AG04449 (cell line): ENCODE measurements around the gene OBP2A.

ENCODE experiments used
- CTCF ChIA-PET: fragments of 350-600 bp; formaldehyde crosslinking; extraction: SDS; loops from one replicate; lab custom pipeline; 2021; ENCODE audit warnings: antibody characterized with exemption; lab: Yijun Ruan, JAX
- POLR2A ChIA-PET: fragments of 400-600, 350-600 bp; formaldehyde crosslinking; extraction: SDS; loops from one replicate; lab custom pipeline; 2020; ENCODE audit warnings: antibody characterized with exemption, inconsistent platforms; lab: Yijun Ruan, JAX
- DNase-seq: peaks from one replicate; pipeline ENCODE4 v3.0.0-alpha.2; 2010; ENCODE audit warnings: low read depth, low spot score
- H3K4me3 ChIP-seq: 2 replicates; pipeline ENCODE4 v1.5.1; 2011; ENCODE audit warnings: low read depth, mild to moderate bottlenecking, control low read depth, low read length
- TF ChIP-seq, protein P1 (sequence below): IDR thresholded peaks from one replicate; pipeline ENCODE4 v1.5.1; 2011; ENCODE audit warnings: mild to moderate bottlenecking, moderate library complexity, low read length, control low read depth, inconsistent platforms; ENCODE audit not compliant: insufficient read depth; ENCODE audit errors: missing control alignments

The OBP2A gene

DNA sequence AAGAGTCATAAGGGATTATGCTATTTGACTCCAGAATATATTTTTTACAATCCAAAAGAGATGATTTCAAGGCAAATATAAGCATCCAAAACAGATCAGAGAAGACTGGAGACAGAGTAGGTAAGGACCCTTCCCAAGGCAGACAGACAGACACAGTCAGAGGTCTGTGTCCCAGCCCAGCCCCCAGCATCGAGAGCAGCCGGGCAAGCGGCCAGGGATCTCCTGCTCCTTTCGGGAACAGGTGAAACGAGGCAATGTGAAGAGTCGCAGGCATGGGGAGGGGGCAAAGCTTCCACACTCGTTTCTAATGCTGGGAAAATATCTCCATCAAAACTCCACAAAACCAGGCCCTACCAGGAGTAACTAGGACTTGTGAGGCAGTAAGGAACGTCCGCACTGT is 21.4 kb downstream of the OBP2A start:
- DNase-seq: no peak
- POLR2A ChIA-PET: no interaction called here
- TF ChIP-seq, protein P1, sequence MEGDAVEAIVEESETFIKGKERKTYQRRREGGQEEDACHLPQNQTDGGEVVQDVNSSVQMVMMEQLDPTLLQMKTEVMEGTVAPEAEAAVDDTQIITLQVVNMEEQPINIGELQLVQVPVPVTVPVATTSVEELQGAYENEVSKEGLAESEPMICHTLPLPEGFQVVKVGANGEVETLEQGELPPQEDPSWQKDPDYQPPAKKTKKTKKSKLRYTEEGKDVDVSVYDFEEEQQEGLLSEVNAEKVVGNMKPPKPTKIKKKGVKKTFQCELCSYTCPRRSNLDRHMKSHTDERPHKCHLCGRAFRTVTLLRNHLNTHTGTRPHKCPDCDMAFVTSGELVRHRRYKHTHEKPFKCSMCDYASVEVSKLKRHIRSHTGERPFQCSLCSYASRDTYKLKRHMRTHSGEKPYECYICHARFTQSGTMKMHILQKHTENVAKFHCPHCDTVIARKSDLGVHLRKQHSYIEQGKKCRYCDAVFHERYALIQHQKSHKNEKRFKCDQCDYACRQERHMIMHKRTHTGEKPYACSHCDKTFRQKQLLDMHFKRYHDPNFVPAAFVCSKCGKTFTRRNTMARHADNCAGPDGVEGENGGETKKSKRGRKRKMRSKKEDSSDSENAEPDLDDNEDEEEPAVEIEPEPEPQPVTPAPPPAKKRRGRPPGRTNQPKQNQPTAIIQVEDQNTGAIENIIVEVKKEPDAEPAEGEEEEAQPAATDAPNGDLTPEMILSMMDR: no peak
- CTCF ChIA-PET: interaction anchor here (1.5 to 1.7 kb wide), 2 partner anchors 10 to 36 kb away, joined by 3 read pairs; no protein-coding TSS in a partner anchor
- no peak overlapping the region for H3K4me3 ChIP-seq

DNA sequence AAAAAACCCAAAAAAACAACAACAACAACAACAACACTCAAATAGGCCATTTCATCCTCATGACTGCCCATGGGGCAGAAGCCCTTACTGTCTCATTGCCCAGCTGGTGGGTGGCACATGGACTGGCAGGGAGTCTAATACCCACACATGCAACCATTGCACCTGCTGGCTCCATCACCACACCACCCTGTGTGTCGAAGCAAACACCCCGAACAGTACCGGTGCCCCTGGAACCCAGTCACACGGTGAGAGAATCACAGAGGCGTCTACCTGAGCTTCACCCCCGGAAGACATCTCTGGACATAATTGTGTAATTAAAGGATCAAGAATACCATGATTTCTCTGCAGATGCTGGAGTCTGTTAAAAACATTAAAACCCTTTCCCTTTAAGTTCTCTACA is 22.1 kb downstream of the OBP2A start:
- TF ChIP-seq, protein P1: no peak
- ChIA-PET POLR2A (no interaction called here), CTCF (interaction anchor here (1.5 kb wide), 1 partner anchor 36 kb away, joined by 3 read pairs; no protein-coding TSS in a partner anchor)
- H3K4me3 ChIP-seq: no peak overlapping the region
- no peak for DNase-seq

DNA sequence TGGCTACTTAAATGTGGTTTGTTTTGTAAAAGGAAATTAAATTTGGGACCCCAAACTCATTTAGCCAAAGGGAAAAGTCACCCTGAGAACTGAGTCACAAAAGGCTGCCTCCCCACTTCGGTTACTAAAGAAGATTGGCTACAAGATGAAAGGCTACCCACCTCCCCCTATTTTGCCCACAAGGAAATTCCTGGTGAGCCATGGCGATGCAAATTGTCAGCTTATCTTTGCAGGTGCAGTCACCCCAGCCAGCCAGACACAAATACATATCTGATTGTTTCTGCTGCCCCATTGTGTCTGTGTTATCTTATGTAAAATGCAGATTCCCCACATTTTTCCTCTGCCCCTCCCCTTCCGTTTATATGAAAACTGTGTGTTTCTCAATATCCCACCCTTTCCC is 24.5 kb downstream of the OBP2A start:
- ChIA-PET CTCF (interaction anchor here (1.0 to 1.6 kb wide), 2 partner anchors 22 to 32 kb away, joined by 3 to 4 read pairs; no protein-coding TSS in a partner anchor), POLR2A (no interaction called here)
- TF ChIP-seq, protein P1: no peak
- H3K4me3 ChIP-seq: no peak overlapping the region
- no peak for DNase-seq

DNA sequence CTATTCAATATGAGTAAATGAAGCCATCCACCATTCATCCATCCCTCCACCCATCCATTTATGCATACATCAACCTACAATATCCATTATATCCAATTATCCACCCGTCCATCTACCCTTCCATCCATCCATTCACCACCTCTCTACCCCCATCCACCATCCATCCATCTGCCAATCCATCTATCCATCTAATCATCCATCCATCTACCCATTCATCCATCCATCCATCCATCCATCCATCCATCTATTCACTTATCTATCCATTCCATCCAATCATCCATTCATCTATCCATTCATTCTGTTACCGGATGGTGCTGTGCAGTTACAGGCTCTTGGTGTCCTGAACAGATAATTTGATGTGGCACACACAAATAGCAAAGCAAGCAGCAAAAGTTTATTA is 26.3 kb downstream of the OBP2A start:
- CTCF ChIA-PET: no interaction called here
- POLR2A ChIA-PET: no interaction called here
- H3K4me3 ChIP-seq: no peak overlapping the region
- TF ChIP-seq, protein P1: no peak
- DNase-seq: no peak

DNA sequence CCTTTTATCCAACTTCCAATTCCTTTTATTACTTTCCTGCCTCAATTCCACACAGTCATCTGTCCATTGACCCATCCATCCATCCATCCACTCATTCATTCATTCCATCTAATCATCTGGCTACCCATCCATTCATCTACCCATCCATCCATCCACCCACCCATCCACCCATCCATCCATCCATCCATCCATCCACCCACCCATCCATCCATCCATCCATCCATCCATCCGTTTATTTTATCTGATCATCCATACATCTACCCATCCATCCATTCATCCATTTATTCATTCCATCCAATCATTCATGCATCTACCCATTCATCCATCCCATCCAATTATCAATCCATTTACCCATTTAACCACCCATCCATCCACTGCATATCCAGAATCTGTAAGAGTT is 27.2 kb downstream of the OBP2A start:
- POLR2A ChIA-PET: no interaction called here
- CTCF ChIA-PET: no interaction called here

DNA sequence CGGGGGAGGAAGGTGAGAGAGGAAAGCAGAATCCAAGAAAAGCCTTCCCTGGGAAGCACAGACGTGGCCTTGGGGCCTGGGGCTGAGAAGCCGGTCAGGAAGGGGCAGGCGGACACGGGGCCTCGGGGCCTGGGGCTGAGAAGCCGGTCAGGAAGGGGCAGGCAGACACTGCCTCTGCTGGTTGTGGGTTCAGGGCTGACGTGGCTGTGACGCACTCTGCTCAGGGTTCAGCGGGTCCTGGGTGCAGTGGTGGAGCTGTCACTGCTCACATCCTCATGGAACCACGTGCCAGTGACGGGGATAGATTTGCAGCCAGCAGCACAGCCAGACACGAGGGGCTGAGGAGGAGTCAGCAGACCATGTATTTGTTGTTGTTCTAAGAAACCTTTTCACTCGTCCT is 28.4 kb downstream of the OBP2A start:
- DNase-seq: no peak
- ChIA-PET POLR2A (no interaction called here), CTCF (no interaction called here)
- TF ChIP-seq, protein P1: no peak
- H3K4me3 ChIP-seq: no peak overlapping the region

More for the DNA sequence above, 27.2 kb downstream of the OBP2A start:
- TF ChIP-seq, protein P1: no peak
- no peak for DNase-seq
- H3K4me3 ChIP-seq: no peak overlapping the region
